Activated CD4-positive, alpha-beta memory T cell treated with anti-CD3 and anti-CD28 coated beads, Interleukin-2, amount 10 ng/mL, durations not matched to agents 7 days and 5 days (primary cell): Measurements from ENCODE around the gene STAT4. TPM values are rescaled to one million over a fixed set of nuclear protein-coding genes. Genes with fewer than 3 reads are reported as not detected.

Source experiments
- CTCF ChIA-PET: fragments of 350-600 bp; sonication (Branson Sonifier 250); formaldehyde crosslinking; loops from one replicate; lab custom pipeline; 2021; ENCODE audit warnings: antibody characterized with exemption, inconsistent platforms; lab: Charles Lee
- POLR2A ChIA-PET: fragments of 350-600 bp; sonication (Branson Sonifier 250); formaldehyde crosslinking; loops from one replicate; lab custom pipeline; 2021; ENCODE audit warnings: antibody characterized with exemption; lab: Charles Lee
- DNase-seq: peaks from one replicate; pipeline ENCODE4 v3.0.0-alpha.2; 2020
- H3K27ac Mint-ChIP-seq: one replicate; pipeline ENCODE4 v1.8.0; 2021; ENCODE audit warnings: mild to moderate bottlenecking, mixed read lengths
- H3K27me3 Mint-ChIP-seq: one replicate; pipeline ENCODE4 v1.8.0; 2021; ENCODE audit warnings: mixed read lengths
- H3K36me3 Mint-ChIP-seq: one replicate; pipeline ENCODE4 v1.8.0; 2021; ENCODE audit warnings: low read depth, mixed read lengths
- H3K4me1 Mint-ChIP-seq: one replicate; pipeline ENCODE4 v1.8.0; 2021; ENCODE audit warnings: mixed read lengths
- H3K4me3 Mint-ChIP-seq: one replicate; pipeline ENCODE4 v1.8.0; 2021; ENCODE audit warnings: mild to moderate bottlenecking, mixed read lengths
- H3K9me3 Mint-ChIP-seq: one replicate; pipeline ENCODE4 v1.8.0; 2021; ENCODE audit warnings: mixed read lengths
- total RNA-seq, 2 experiments: library from RNA; stranded (reverse); gene quantifications; one replicate each; pipeline ENCODE4 v1.2.3, GENCODE V29; 2021

Gene STAT4
- total RNA-seq, 2 experiments from 2014 or later: 122 to 124 TPM

GRCh38 chr2:191018643-191019119, 132.1 kb downstream of the STAT4 start:
- CTCF ChIA-PET: interaction anchor here (1.3 to 2.9 kb wide), 4 partner anchors 11 to 238 kb away, joined by 3 to 10 read pairs (median 6); no protein-coding TSS in a partner anchor
- Mint-ChIP-seq H3K27ac (peak overlapping the region; percentile 81), H3K4me3 (peak overlapping the region; percentile 70), H3K4me1 (peaks cover 30% of the 10 kb centered on the region), H3K36me3 (peaks cover 10% of the 10 kb centered on the region), H3K27me3 (no peaks in the 10 kb centered on the region), H3K9me3 (peaks cover 4% of the 10 kb centered on the region)
- peak; percentile 39 for DNase-seq
- POLR2A ChIA-PET: interaction anchor here (1.6 to 3.3 kb wide), 8 partner anchors 22 to 659 kb away, joined by 4 to 26 read pairs (median 6); partner anchors contain the start of genes NABP1 and STAT4

DNA sequence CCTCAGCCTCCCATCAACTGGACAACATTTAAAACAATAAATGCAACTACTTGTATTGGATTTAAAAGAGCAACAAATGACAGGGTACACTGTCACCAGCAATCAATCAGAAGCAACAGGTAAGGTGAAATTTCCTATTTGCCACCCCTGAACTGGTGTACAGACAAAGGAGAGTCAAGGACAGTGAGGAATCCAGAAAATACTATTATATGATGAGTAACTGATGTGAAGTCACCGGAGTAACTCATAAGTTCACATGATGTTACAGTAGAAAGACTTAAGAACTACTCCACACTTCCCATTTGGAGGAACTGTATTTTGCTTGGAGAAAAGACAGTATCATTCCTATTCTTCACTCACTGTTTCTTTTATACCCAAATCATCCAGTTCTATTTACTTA, 132.7 kb downstream of the STAT4 start:
- Mint-ChIP-seq H3K9me3 (peaks cover 4% of the 10 kb centered on the region), H3K36me3 (peaks cover 10% of the 10 kb centered on the region), H3K4me1 (peaks cover 30% of the 10 kb centered on the region), H3K27me3 (no peaks in the 10 kb centered on the region), H3K27ac (no peak overlapping the region), H3K4me3 (peak overlapping the region; percentile 70)
- CTCF ChIA-PET: interaction anchor here (2.9 kb wide), 1 partner anchor 138 kb away, joined by 10 read pairs; no protein-coding TSS in a partner anchor
- POLR2A ChIA-PET: interaction anchor here (1.9 to 3.3 kb wide), 2 partner anchors 52 to 132 kb away, joined by 4 to 26 read pairs; partner anchors contain the start of gene STAT4
- no peak for DNase-seq

DNA sequence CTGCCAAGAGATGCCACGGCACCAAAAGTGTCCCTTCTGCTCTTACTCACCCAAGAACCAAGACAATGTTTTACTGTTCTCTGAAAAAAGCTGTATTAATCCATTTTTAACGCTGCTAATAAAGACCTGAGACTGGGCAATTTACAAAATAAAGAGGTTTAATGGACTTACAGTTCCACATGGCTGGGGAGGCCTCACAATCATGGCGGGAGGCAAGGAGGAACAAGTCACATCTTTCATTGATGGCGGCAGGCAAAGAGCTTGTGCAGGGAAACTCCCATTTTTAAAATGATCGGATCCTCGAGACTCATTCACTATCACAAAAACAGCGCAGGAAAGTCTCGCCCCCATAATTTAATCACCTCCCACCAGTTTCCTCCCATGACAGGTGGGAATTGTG, 135.0 kb downstream of the STAT4 start:
- POLR2A ChIA-PET: interaction anchor here (0.6 to 8.2 kb wide), 5 partner anchors 11 to 134 kb away, joined by 3 to 167 read pairs (median 69); partner anchors contain the start of gene GLS
- Mint-ChIP-seq H3K27ac (no peak overlapping the region), H3K27me3 (no peaks in the 10 kb centered on the region), H3K36me3 (peaks cover 10% of the 10 kb centered on the region), H3K4me3 (no peak overlapping the region), H3K9me3 (peaks cover 4% of the 10 kb centered on the region), H3K4me1 (peaks cover 38% of the 10 kb centered on the region)
- no peak for DNase-seq
- CTCF ChIA-PET: interaction anchor here (1.9 kb wide), 1 partner anchor 14 kb away, joined by 7 read pairs; no protein-coding TSS in a partner anchor

DNA sequence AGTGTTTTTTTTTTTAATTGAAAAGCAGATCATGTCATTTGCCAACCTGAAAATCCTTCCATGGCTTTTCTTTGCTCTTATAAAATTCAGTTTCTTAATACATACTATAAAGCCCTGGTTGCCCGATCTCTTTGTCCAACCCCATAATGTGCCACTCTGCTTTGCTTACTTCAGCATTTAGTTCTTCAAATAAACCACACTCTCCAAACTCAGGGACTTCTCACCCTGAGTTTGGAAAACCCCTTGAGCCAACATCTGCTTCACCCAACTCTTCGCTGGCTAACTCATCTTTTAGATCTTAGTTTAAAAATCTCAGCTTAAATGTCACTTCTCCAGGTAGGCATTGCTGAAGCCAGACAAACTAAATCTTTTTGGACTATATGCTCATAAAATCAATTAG, 135.6 kb downstream of the STAT4 start:
- no peaks in the 10 kb centered on the region for H3K27me3 Mint-ChIP-seq
- H3K4me1 Mint-ChIP-seq: peaks cover 42% of the 10 kb centered on the region
- H3K36me3 Mint-ChIP-seq: peaks cover 12% of the 10 kb centered on the region
- DNase-seq: no peak
- H3K27ac Mint-ChIP-seq: no peak overlapping the region
- CTCF ChIA-PET: interaction anchor here (1.0 to 1.9 kb wide), 4 partner anchors 8 to 140 kb away, joined by 4 to 7 read pairs (median 5); no protein-coding TSS in a partner anchor
- H3K9me3 Mint-ChIP-seq: peaks cover 4% of the 10 kb centered on the region
- H3K4me3 Mint-ChIP-seq: no peak overlapping the region
- POLR2A ChIA-PET: interaction anchor here (0.8 to 8.2 kb wide), 10 partner anchors 10 to 140 kb away, joined by 3 to 167 read pairs (median 23); partner anchors contain the start of genes GLS and STAT4

- CTCF ChIA-PET: interaction anchor here (1.0 to 1.9 kb wide), 4 partner anchors 8 to 140 kb away, joined by 4 to 7 read pairs (median 5); no protein-coding TSS in a partner anchor
- Mint-ChIP-seq H3K27me3 (no peaks in the 10 kb centered on the region), H3K4me3 (no peak overlapping the region), H3K27ac (no peak overlapping the region), H3K4me1 (peaks cover 44% of the 10 kb centered on the region), H3K9me3 (peaks cover 4% of the 10 kb centered on the region), H3K36me3 (peaks cover 16% of the 10 kb centered on the region)
- no peak for DNase-seq
- POLR2A ChIA-PET: interaction anchor here (0.8 to 8.2 kb wide), 21 partner anchors 10 to 663 kb away, joined by 3 to 167 read pairs (median 4); partner anchors contain the start of genes GLS, NABP1 and STAT4
These were observed 136.2 kb downstream of the STAT4 start for GRCh38 chr2:191014653-191015020.

DNA sequence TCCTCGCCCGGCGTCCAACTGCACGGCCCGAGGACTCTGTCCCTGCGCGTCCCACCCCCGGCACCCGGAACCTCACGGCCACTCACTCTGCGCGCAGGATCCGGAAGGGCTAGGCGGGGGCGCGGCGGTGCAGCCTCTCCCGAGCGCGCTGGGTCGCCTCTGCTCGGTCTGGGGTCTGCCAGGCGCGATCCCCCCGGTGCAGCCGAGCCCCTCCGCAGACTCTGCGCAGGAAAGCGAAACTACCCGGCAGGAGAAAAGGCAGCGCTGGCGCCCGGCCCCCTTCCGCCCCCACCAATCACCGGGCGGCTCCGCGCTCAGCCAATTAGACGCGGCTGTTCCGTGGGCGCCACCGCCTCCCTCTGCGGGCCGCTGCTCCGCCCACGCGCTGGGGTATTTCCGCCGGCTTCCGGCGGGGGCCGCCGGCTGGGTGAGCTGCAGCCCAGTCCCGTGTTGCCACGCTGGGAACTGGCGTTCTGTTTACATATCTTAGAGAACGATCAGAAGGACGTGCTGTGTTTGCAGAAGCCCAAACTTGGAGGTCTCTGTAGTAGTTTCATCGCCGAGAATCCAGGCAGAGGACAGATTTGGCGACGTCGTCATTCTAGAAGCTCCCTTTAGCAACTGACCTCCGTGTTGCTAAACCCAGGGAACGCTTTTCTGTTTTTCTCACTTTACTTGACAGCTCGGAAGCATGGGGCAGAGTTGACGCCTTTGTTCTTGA, 136.7 kb downstream of the STAT4 start, which contains the start of gene STAT1:
STAT1 (minus strand) TSS at position 240 of the 721 bp plus-strand sequence. CDS start 4,168 bp downstream, outside the sequence.
- ChIA-PET CTCF (interaction anchor here (1.0 to 1.9 kb wide), 4 partner anchors 9 to 141 kb away, joined by 4 to 7 read pairs (median 5); no protein-coding TSS in a partner anchor), POLR2A (interaction anchor here (0.8 to 8.2 kb wide), 23 partner anchors 9 to 664 kb away, joined by 3 to 167 read pairs (median 4); partner anchors contain the start of genes GLS, NABP1 and STAT4)
- H3K4me3 Mint-ChIP-seq: no peak within 1 kb of the TSS
- peaks cover 44% of the 10 kb centered on the region for H3K4me1 Mint-ChIP-seq
- no peaks in the 10 kb centered on the region for H3K27me3 Mint-ChIP-seq
- H3K9me3 Mint-ChIP-seq: peaks cover 4% of the 10 kb centered on the region
- peak; percentile 96 for DNase-seq
- H3K27ac Mint-ChIP-seq: no peak within 1 kb of the TSS
- peaks cover 21% of the 10 kb centered on the region for H3K36me3 Mint-ChIP-seq

- DNase-seq: no peak
- Mint-ChIP-seq H3K27ac (no peak overlapping the region), H3K36me3 (peaks cover 25% of the 10 kb centered on the region), H3K4me1 (peaks cover 42% of the 10 kb centered on the region), H3K4me3 (no peak overlapping the region), H3K27me3 (no peaks in the 10 kb centered on the region), H3K9me3 (peaks cover 4% of the 10 kb centered on the region)
- CTCF ChIA-PET: interaction anchor here (1.5 kb wide), 1 partner anchor 11 kb away, joined by 3 read pairs; no protein-coding TSS in a partner anchor
- POLR2A ChIA-PET: interaction anchor here (0.7 to 8.2 kb wide), 15 partner anchors 9 to 664 kb away, joined by 3 to 167 read pairs (median 11); partner anchors contain the start of genes GLS, NABP1 and STAT4
These were observed 137.2 kb downstream of the STAT4 start for GRCh38 chr2:191013682-191013931.

- DNase-seq: no peak
- no peaks in the 10 kb centered on the region for H3K27me3 Mint-ChIP-seq
- H3K9me3 Mint-ChIP-seq: peaks cover 4% of the 10 kb centered on the region
- no peak overlapping the region for H3K27ac Mint-ChIP-seq
- peaks cover 42% of the 10 kb centered on the region for H3K4me1 Mint-ChIP-seq
- H3K4me3 Mint-ChIP-seq: no peak overlapping the region
- peaks cover 30% of the 10 kb centered on the region for H3K36me3 Mint-ChIP-seq
- ChIA-PET CTCF (interaction anchor here (0.7 to 2.0 kb wide), 10 partner anchors 11 to 163 kb away, joined by 3 to 14 read pairs (median 4); no protein-coding TSS in a partner anchor), POLR2A (interaction anchor here (0.6 to 8.2 kb wide), 28 partner anchors 7 to 665 kb away, joined by 3 to 167 read pairs (median 6); partner anchors contain the start of genes GLS, NABP1 and STAT4)
These were observed 137.7 kb downstream of the STAT4 start for GRCh38 chr2:191012845-191013681.

DNA sequence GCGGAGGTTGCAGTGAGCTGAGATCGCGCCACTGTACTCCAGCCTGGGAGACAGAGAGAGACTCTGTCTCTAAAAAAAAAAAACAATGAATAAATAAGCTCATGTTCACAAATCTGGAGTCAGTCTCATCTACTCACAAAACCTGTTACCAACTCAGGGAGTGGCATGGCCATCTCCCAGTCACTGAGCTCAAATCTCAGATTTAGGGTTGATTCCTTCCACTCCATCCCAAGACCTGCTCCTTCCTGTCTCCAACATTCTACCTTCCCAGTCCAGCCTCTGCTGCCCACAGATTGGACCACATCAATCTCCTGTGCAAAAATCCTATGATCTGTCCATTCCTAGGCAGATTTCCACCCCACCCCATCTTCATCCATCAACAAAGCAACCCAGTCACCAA, 138.4 kb downstream of the STAT4 start:
- Mint-ChIP-seq H3K27me3 (no peaks in the 10 kb centered on the region), H3K9me3 (peaks cover 4% of the 10 kb centered on the region), H3K27ac (no peak overlapping the region), H3K4me1 (peaks cover 46% of the 10 kb centered on the region), H3K4me3 (no peak overlapping the region), H3K36me3 (peaks cover 38% of the 10 kb centered on the region)
- ChIA-PET CTCF (interaction anchor here (0.7 to 2.0 kb wide), 10 partner anchors 10 to 162 kb away, joined by 3 to 14 read pairs (median 4); no protein-coding TSS in a partner anchor), POLR2A (interaction anchor here (0.6 to 8.2 kb wide), 23 partner anchors 8 to 666 kb away, joined by 3 to 167 read pairs (median 6); partner anchors contain the start of genes GLS, NABP1 and STAT4)
- no peak for DNase-seq

- peaks cover 9% of the 10 kb centered on the region for H3K9me3 Mint-ChIP-seq
These were observed 139.6 kb downstream of the STAT4 start for GRCh38 chr2:191010887-191011885.

More at GRCh38 chr2:191010887-191011885, 139.6 kb downstream of the STAT4 start:
- Mint-ChIP-seq H3K27me3 (no peaks in the 10 kb centered on the region), H3K36me3 (peaks cover 45% of the 10 kb centered on the region), H3K4me1 (peaks cover 50% of the 10 kb centered on the region), H3K27ac (peak overlapping the region; percentile 18), H3K4me3 (no peak overlapping the region)
- ChIA-PET CTCF (interaction anchor here (1.0 to 2.0 kb wide), 5 partner anchors 11 to 130 kb away, joined by 3 to 14 read pairs (median 5); no protein-coding TSS in a partner anchor), POLR2A (interaction anchor here (1.2 to 8.2 kb wide), 16 partner anchors 9 to 667 kb away, joined by 3 to 167 read pairs (median 17); partner anchors contain the start of genes GLS, NABP1 and STAT4)
- no peak for DNase-seq
